Liver (tissue), 9 donors: ENCODE data around the gene TTC7B. TPM values are rescaled to one million over a fixed set of nuclear protein-coding genes. Genes with fewer than 3 reads are reported as not detected.
A peak's percentile ranks its signal among the peaks of the same experiment; 100 is the strongest.
"Not testable (repeated sequence)": the region's sequence is repeated elsewhere in the genome, so short reads cannot be mapped to it uniquely, and the experiment has no call there.

Experiments
- DNase-seq: peaks from one replicate; pipeline ENCODE4 v3.0.0-alpha.2; 2017; ENCODE audit warnings: low spot score
- H3K27ac ChIP-seq, 2 donors: one replicate each; pipeline ENCODE4 v1.7.0; 2013; ENCODE audit warnings: inconsistent platforms in 2 of 2, low read length in 2 of 2, control low read depth in 1 of 2, low read depth in 1 of 2, mild to moderate bottlenecking in 1 of 2
- H3K27me3 ChIP-seq, 4 donors: one replicate each; pipeline versions ENCODE4 v1.6.1 to v1.7.0; 2013; ENCODE audit warnings: low read length in 3 of 4, inconsistent platforms in 1 of 4, mild to moderate bottlenecking in 1 of 4, moderate library complexity in 1 of 4; ENCODE audit not compliant: control insufficient read depth in 4 of 4, insufficient read depth in 4 of 4
- H3K36me3 ChIP-seq, 4 donors: one replicate each; pipeline versions ENCODE4 v1.6.1 to v1.7.0; 2013; ENCODE audit warnings: low read length in 3 of 4, mild to moderate bottlenecking in 3 of 4, low read depth in 1 of 4, moderate library complexity in 1 of 4; ENCODE audit not compliant: control insufficient read depth in 4 of 4, insufficient read depth in 3 of 4
- H3K4me1 ChIP-seq, 4 donors: one replicate each; pipeline versions ENCODE4 v1.6.1 to v1.7.0; 2013; ENCODE audit warnings: low read length in 3 of 4, mild to moderate bottlenecking in 3 of 4, moderate library complexity in 1 of 4; ENCODE audit not compliant: control insufficient read depth in 4 of 4, insufficient read depth in 4 of 4
- H3K4me3 ChIP-seq, 3 donors: one replicate each; pipeline versions ENCODE4 v1.6.1 to v1.7.0; 2013; ENCODE audit warnings: low read length in 3 of 3, control low read depth in 1 of 3, low read depth in 1 of 3, mild to moderate bottlenecking in 1 of 3
- H3K9ac ChIP-seq, 2 donors: one replicate each; pipeline ENCODE4 v1.7.0; 2013; ENCODE audit warnings: low read length in 2 of 2, mild to moderate bottlenecking in 2 of 2, moderate library complexity in 2 of 2, control low read depth in 1 of 2, low read depth in 1 of 2
- H3K9me3 ChIP-seq, 4 donors: one replicate each; pipeline versions ENCODE4 v1.6.1 to v1.7.0; 2013; ENCODE audit warnings: low read length in 3 of 4; ENCODE audit not compliant: control insufficient read depth in 4 of 4
- CTCF ChIP-seq: fragments of 150-350 bp; IDR thresholded peaks from 2 replicates; pipeline ENCODE4 v1.5.1; 2017; ENCODE audit warnings: improper control_type of control experiment, low read depth, low read length; ENCODE audit not compliant: missing input control
- FOXA1 ChIP-seq: IDR thresholded peaks from 2 replicates; pipeline ENCODE4 v1.6.1; 2016; ENCODE audit warnings: antibody characterized with exemption
- HNF4A ChIP-seq, 2 donors: conservative IDR thresholded peaks; 2 replicates each; pipeline ENCODE4 v1.6.1; 2016; ENCODE audit warnings: antibody characterized with exemption in 2 of 2, mild to moderate bottlenecking in 2 of 2
- HNF4G ChIP-seq: IDR thresholded peaks from 2 replicates; pipeline ENCODE4 v1.6.1; 2016; ENCODE audit warnings: antibody characterized with exemption
- JUND ChIP-seq, 2 donors: IDR thresholded peaks; 2 replicates each; pipeline ENCODE4 v1.6.1; 2016; ENCODE audit warnings: antibody characterized with exemption in 2 of 2
- MAX ChIP-seq: IDR thresholded peaks from 2 replicates; pipeline ENCODE4 v1.6.1; 2016; ENCODE audit warnings: antibody characterized with exemption
- NR2F2 ChIP-seq: IDR thresholded peaks from 2 replicates; pipeline ENCODE4 v1.6.1; 2016; ENCODE audit warnings: antibody characterized with exemption
- RXRA ChIP-seq, 2 donors: IDR thresholded peaks; 2 replicates each; pipeline ENCODE4 v1.6.1; 2017 to 2018; ENCODE audit warnings: antibody characterized with exemption in 2 of 2, mild to moderate bottlenecking in 1 of 2
- TAF1 ChIP-seq: conservative IDR thresholded peaks from 2 replicates; pipeline ENCODE4 v1.6.1; 2016; ENCODE audit warnings: antibody characterized with exemption, mild to moderate bottlenecking
- YY1 ChIP-seq: IDR thresholded peaks from 2 replicates; pipeline ENCODE4 v1.6.1; 2016; ENCODE audit warnings: antibody characterized with exemption, mild to moderate bottlenecking
- WGBS: extraction: QIAGEN DNeasy Blood & Tissue Kit; methylation state at CpG from one replicate; pipeline ENCODE4 v1.1.7; 2013; 5-methylcytosine and 5-hydroxymethylcytosine counted together
- polyA plus RNA-seq, 2 donors: library from polyadenylated mRNA; stranded (reverse) in 1 of 2; unstranded in 1 of 2; fragments of 200-250 nt in 1 of 2; fragments of >200 nt in 1 of 2; fragmentation: Nextera tagmentation in 1 of 2; extraction: Ambion mirVana in 1 of 2; gene quantifications; one replicate each; pipeline versions ENCODE4 v1.2.1 to v1.2.3, GENCODE V29; 2013 to 2015
- total RNA-seq, 2 donors: library from RNA; depleted of rRNA; stranded (reverse); fragments of >200 nt; gene quantifications; one replicate each; pipeline ENCODE4 v1.2.3, GENCODE V29; 2014
- donor health status: healthy.
- donor health status: healthy.
- donor health status: healthy.
- donor health status: healthy.
- donor health status: healthy.

Gene TTC7B
- total and polyA plus RNA-seq, 4 donors = 9.1 to 31.0 (median 12.5) TPM

GRCh38 chr14:90527978-90528377 lies 288.3 kb downstream of the TTC7B start:
- no peaks in the 10 kb centered on the region for H3K36me3 ChIP-seq
- no peaks in the 10 kb centered on the region for H3K4me1 ChIP-seq
- H3K9me3 ChIP-seq = peaks cover 0 to 3% (median 1%) of the 10 kb centered on the region in 4 donors
- WGBS = 94% methylated on average over 6 of the region's 6 CpGs
- H3K27me3 ChIP-seq = no peaks in the 10 kb centered on the region
- H3K4me3 ChIP-seq = no peak overlapping the region
- TF ChIP-seq HNF4G (no peak), YY1 (no peak), JUND (IDR thresholded peaks at IDR 0.05) (no peak), FOXA1 (no peak), TAF1 (no peak), RXRA (IDR thresholded peaks at IDR 0.05) (no peak), NR2F2 (no peak), MAX (no peak), HNF4A (conservative IDR thresholded peaks at IDR 0.05) (no peak)
- H3K27ac ChIP-seq = no peak overlapping the region
- DNase-seq = no peak
- no peak overlapping the region for H3K9ac ChIP-seq

GRCh38 chr14:90526536-90526935 lies 289.7 kb downstream of the TTC7B start:
- not testable (repeated sequence) for DNase-seq, H3K36me3 ChIP-seq, H3K4me3 ChIP-seq, H3K27ac ChIP-seq, H3K4me1 ChIP-seq, H3K9ac ChIP-seq, H3K27me3 ChIP-seq, H3K9me3 ChIP-seq
- WGBS = 90% methylated on average over 8 of the region's 8 CpGs

GRCh38 chr14:90525353-90526028 lies 290.7 kb downstream of the TTC7B start:
- not testable (repeated sequence) for DNase-seq, H3K36me3 ChIP-seq, H3K27me3 ChIP-seq, H3K4me3 ChIP-seq, H3K27ac ChIP-seq, H3K9me3 ChIP-seq, H3K4me1 ChIP-seq, H3K9ac ChIP-seq
- WGBS = 47% methylated on average over 30 of the region's 42 CpGs

- H3K36me3 ChIP-seq = no peaks in the 10 kb centered on the region
- no peak overlapping the region for H3K9ac ChIP-seq
- no peak overlapping the region for H3K27ac ChIP-seq
- H3K9me3 ChIP-seq = peaks cover 0 to 3% (median 1%) of the 10 kb centered on the region in 4 donors
- H3K4me3 ChIP-seq = no peak overlapping the region
- WGBS = 82% methylated on average over 18 of the region's 18 CpGs
- TF ChIP-seq CTCF (peak; percentile 4), TAF1 (no peak)
- H3K4me1 ChIP-seq = no peaks in the 10 kb centered on the region
- no peaks in the 10 kb centered on the region for H3K27me3 ChIP-seq
- DNase-seq = no peak
These were observed 292.0 kb downstream of the TTC7B start for GRCh38 chr14:90523961-90524875.
